DND-41 (cell line): ENCODE results near the gene NXPH2.

ENCODE experiments used
- CTCF ChIP-seq: IDR thresholded peaks from 2 replicates; pipeline ENCODE4 v1.5.1; 2012; ENCODE audit warnings: borderline replicate concordance, low read length, moderate library complexity, mild to moderate bottlenecking; ENCODE audit not compliant: poor library complexity, severe bottlenecking; ENCODE audit errors: extremely low read depth
- EZH2 ChIP-seq: IDR thresholded peaks from 3 replicates; pipeline ENCODE4 v1.6.1; 2012; ENCODE audit warnings: borderline replicate concordance, low read depth, mild to moderate bottlenecking, moderate library complexity, low read length, inconsistent platforms; ENCODE audit not compliant: severe bottlenecking

- TF ChIP-seq CTCF: no peak
- no peak for TF ChIP-seq EZH2
Measured at GRCh38 chr2:138744713-138745112, 35.5 kb downstream of the NXPH2 start.
